ENCODE measurements around the gene TYMP.

The TYMP gene

GRCh38 chr22:50503475-50504145, 26.2 kb downstream of the TYMP start:
- no peak for TF ChIP-seq CTCF (IDR thresholded peaks at IDR 0.05; ENCODE audit: low read length, missing control alignments)
- DNase-seq (ENCODE audit: low read depth) = no peak
- H3K4me3 ChIP-seq (replicated peaks; ENCODE audit: low read depth, low read length) = no peak overlapping the region

GRCh38 chr22:50502628-50503474, 27.0 kb downstream of the TYMP start:
- no peak overlapping the region for H3K4me3 ChIP-seq (replicated peaks; ENCODE audit: low read depth, low read length)
- TF ChIP-seq CTCF (IDR thresholded peaks at IDR 0.05; ENCODE audit: low read length, missing control alignments) = no peak
- no peak for DNase-seq (ENCODE audit: low read depth)

- no peak overlapping the region for H3K4me3 ChIP-seq (replicated peaks; ENCODE audit: low read depth, low read length)
- no peak for DNase-seq (ENCODE audit: low read depth)
- no peak for TF ChIP-seq CTCF (IDR thresholded peaks at IDR 0.05; ENCODE audit: low read length, missing control alignments)
Measured at GRCh38 chr22:50502096-50502495, 27.7 kb downstream of the TYMP start.

DNA sequence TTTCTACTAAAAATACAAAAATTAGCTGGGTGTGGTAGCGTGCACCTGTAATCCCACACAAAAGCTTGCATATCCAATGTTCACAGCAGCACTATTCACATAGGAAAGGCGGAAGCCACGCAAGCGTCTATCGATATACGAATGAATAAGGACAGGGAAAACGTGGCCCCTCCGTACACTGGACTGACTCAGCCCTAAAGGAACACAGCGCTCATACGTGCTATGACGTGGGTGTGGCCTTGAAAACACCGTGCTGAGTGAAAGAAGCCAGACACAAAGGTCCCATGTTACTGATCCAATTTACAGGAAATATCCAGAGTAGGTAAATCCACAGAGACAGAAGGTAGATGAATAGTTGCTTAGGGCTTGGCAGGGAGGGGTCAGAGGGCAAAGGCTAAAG, 29.4 kb downstream of the TYMP start:
- no peak for DNase-seq (ENCODE audit: low read depth)
- no peak for TF ChIP-seq CTCF (IDR thresholded peaks at IDR 0.05; ENCODE audit: low read length, missing control alignments)
- H3K4me3 ChIP-seq (replicated peaks; ENCODE audit: low read depth, low read length) = no peak overlapping the region

GRCh38 chr22:50498322-50498890, 31.4 kb downstream of the TYMP start:
- DNase-seq (ENCODE audit: low read depth) = peak; percentile 68
- peak; percentile 86 for TF ChIP-seq CTCF (IDR thresholded peaks at IDR 0.05; ENCODE audit: low read length, missing control alignments)
- no peak overlapping the region for H3K4me3 ChIP-seq (replicated peaks; ENCODE audit: low read depth, low read length)

DNA sequence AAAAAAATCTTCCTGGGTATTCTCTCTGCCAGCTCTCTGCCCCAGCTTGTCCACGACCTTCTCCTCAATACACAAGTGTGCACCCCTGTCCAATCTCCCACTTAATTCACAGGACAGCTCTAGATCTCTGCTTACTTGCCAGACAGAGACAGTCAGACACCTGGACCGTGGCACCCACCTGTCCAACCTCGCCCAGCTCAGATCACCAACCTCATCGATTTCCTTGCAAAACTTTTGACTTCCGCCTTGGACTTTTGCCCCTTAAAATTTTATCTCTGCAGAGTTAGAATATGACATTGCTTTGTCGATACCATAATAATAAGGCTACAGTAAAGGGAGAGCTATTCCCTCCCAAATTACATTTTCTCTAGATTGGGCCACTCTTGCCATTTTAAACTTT, 32.7 kb downstream of the TYMP start:
- DNase-seq (ENCODE audit: low read depth) = no peak
- H3K4me3 ChIP-seq (replicated peaks; ENCODE audit: low read depth, low read length) = no peak overlapping the region
- TF ChIP-seq CTCF (IDR thresholded peaks at IDR 0.05; ENCODE audit: low read length, missing control alignments) = no peak

All from fibroblast of pulmonary artery (primary cell).